IPS-15b (cell line): Measurements from ENCODE around the gene IRF7.
"Not testable (repeated sequence)": the region's sequence is repeated elsewhere in the genome, so short reads cannot be mapped to it uniquely, and the experiment has no call there.

Source experiments
- H3K27me3 ChIP-seq: one replicate; pipeline ENCODE4 v1.6.1; 2013; ENCODE audit warnings: low read length; ENCODE audit not compliant: control insufficient read depth, insufficient read depth
- H3K36me3 ChIP-seq: one replicate; pipeline ENCODE4 v1.6.1; 2013; ENCODE audit warnings: low read length; ENCODE audit not compliant: control insufficient read depth, insufficient read depth
- H3K4me1 ChIP-seq: one replicate; pipeline ENCODE4 v1.6.1; 2013; ENCODE audit warnings: mild to moderate bottlenecking, low read length; ENCODE audit not compliant: control insufficient read depth, insufficient read depth
- H3K4me3 ChIP-seq: one replicate; pipeline ENCODE4 v1.5.1; 2013; ENCODE audit warnings: low read depth, low read length
- H3K9ac ChIP-seq: one replicate; pipeline ENCODE4 v1.6.1; 2013; ENCODE audit warnings: low read depth, mild to moderate bottlenecking, low read length
- H3K9me3 ChIP-seq: one replicate; pipeline ENCODE4 v1.6.1; 2013; ENCODE audit warnings: mild to moderate bottlenecking, low read length; ENCODE audit not compliant: control insufficient read depth, insufficient read depth

Gene IRF7

GRCh38 chr11:653837-654236, 38.1 kb upstream of the IRF7 start:
- H3K4me3 ChIP-seq, result no peak overlapping the region
- no peaks in the 10 kb centered on the region for H3K9me3 ChIP-seq
- H3K9ac ChIP-seq, result no peak overlapping the region
- peaks cover 7% of the 10 kb centered on the region for H3K36me3 ChIP-seq
- H3K4me1 ChIP-seq, result no peaks in the 10 kb centered on the region
- H3K27me3 ChIP-seq, result no peaks in the 10 kb centered on the region

- H3K4me3 ChIP-seq, H3K4me1 ChIP-seq, H3K9me3 ChIP-seq, H3K36me3 ChIP-seq, H3K27me3 ChIP-seq, H3K9ac ChIP-seq: not testable (repeated sequence)
Observed at GRCh38 chr11:653136-653535, 37.4 kb upstream of the IRF7 start.

- Histone ChIP-seq H3K4me3 (no peak overlapping the region), H3K27me3 (no peaks in the 10 kb centered on the region), H3K36me3 (peaks cover 5% of the 10 kb centered on the region), H3K9me3 (no peaks in the 10 kb centered on the region), H3K9ac (no peak overlapping the region), H3K4me1 (no peaks in the 10 kb centered on the region)
Observed at GRCh38 chr11:650482-650881, 34.7 kb upstream of the IRF7 start.

GRCh38 chr11:647672-648158, 32.0 kb upstream of the IRF7 start:
- H3K36me3 ChIP-seq, H3K9me3 ChIP-seq, H3K4me1 ChIP-seq, H3K4me3 ChIP-seq, H3K9ac ChIP-seq, H3K27me3 ChIP-seq: not testable (repeated sequence)

- Histone ChIP-seq H3K4me3 (no peak overlapping the region), H3K9me3 (no peaks in the 10 kb centered on the region), H3K27me3 (no peaks in the 10 kb centered on the region), H3K36me3 (peaks cover 13% of the 10 kb centered on the region), H3K4me1 (no peaks in the 10 kb centered on the region), H3K9ac (no peak overlapping the region)
Observed at GRCh38 chr11:646214-646613, 30.5 kb upstream of the IRF7 start.

- Histone ChIP-seq H3K9ac (no peak overlapping the region), H3K4me3 (no peak overlapping the region), H3K4me1 (no peaks in the 10 kb centered on the region), H3K9me3 (no peaks in the 10 kb centered on the region), H3K36me3 (peaks cover 13% of the 10 kb centered on the region), H3K27me3 (no peaks in the 10 kb centered on the region)
Observed at GRCh38 chr11:645536-645935, 29.8 kb upstream of the IRF7 start.

GRCh38 chr11:643849-644738, 28.3 kb upstream of the IRF7 start:
- peaks cover 13% of the 10 kb centered on the region for H3K36me3 ChIP-seq
- H3K9ac ChIP-seq, result no peak overlapping the region
- H3K4me1 ChIP-seq, result no peaks in the 10 kb centered on the region
- no peak overlapping the region for H3K4me3 ChIP-seq
- H3K9me3 ChIP-seq, result no peaks in the 10 kb centered on the region
- H3K27me3 ChIP-seq, result no peaks in the 10 kb centered on the region

- H3K36me3 ChIP-seq, result peaks cover 13% of the 10 kb centered on the region
- no peaks in the 10 kb centered on the region for H3K9me3 ChIP-seq
- H3K27me3 ChIP-seq, result no peaks in the 10 kb centered on the region
- H3K4me1 ChIP-seq, result no peaks in the 10 kb centered on the region
- no peak overlapping the region for H3K9ac ChIP-seq
- no peak overlapping the region for H3K4me3 ChIP-seq
Observed at GRCh38 chr11:643366-643765, 27.6 kb upstream of the IRF7 start.

- Histone ChIP-seq H3K4me3 (no peak overlapping the region), H3K4me1 (peaks cover 3% of the 10 kb centered on the region), H3K36me3 (peaks cover 13% of the 10 kb centered on the region), H3K9ac (no peak overlapping the region), H3K27me3 (peaks cover 11% of the 10 kb centered on the region), H3K9me3 (no peaks in the 10 kb centered on the region)
Observed at GRCh38 chr11:641806-642370, 26.1 kb upstream of the IRF7 start.

- no peak overlapping the region for H3K9ac ChIP-seq
- peak overlapping the region; percentile 8 for H3K4me3 ChIP-seq
- peaks cover 3% of the 10 kb centered on the region for H3K4me1 ChIP-seq
- no peaks in the 10 kb centered on the region for H3K9me3 ChIP-seq
- peaks cover 16% of the 10 kb centered on the region for H3K27me3 ChIP-seq
- peaks cover 13% of the 10 kb centered on the region for H3K36me3 ChIP-seq
Observed at GRCh38 chr11:640021-640706, 24.4 kb upstream of the IRF7 start.

GRCh38 chr11:639332-639955, 23.7 kb upstream of the IRF7 start:
- Histone ChIP-seq H3K36me3 (peaks cover 13% of the 10 kb centered on the region), H3K4me1 (peaks cover 3% of the 10 kb centered on the region), H3K9ac (peak overlapping the region; percentile 73), H3K4me3 (peak overlapping the region; percentile 61), H3K27me3 (peaks cover 16% of the 10 kb centered on the region), H3K9me3 (no peaks in the 10 kb centered on the region)
